Kidney (tissue), 14 donors: ENCODE measurements around the gene MPRIP. TPM values are rescaled to one million over a fixed set of nuclear protein-coding genes. Genes with fewer than 3 reads are reported as not detected.
A peak's percentile ranks its signal among the peaks of the same experiment; 100 is the strongest.

Experiments used
- DNase-seq, 5 donors: peaks; one replicate each; pipeline ENCODE4 v3.0.0-alpha.2; 2013 to 2020
- FAIRE-seq: peaks from 2 replicates; lab custom pipeline; 2012; peaks lifted over from hg19 to GRCh38; lab: Jason Lieb, UNC
- H3K27ac ChIP-seq, 2 donors: one replicate each; pipeline ENCODE4 v1.7.0; 2013; ENCODE audit warnings: low read depth in 2 of 2, low read length in 2 of 2, inconsistent platforms in 1 of 2
- H3K27me3 ChIP-seq: one replicate; pipeline ENCODE4 v1.7.1; 2013; ENCODE audit warnings: low read length, inconsistent platforms; ENCODE audit not compliant: control insufficient read depth, insufficient read depth
- H3K36me3 ChIP-seq, 3 donors: one replicate each; pipeline versions ENCODE4 v1.7.0 to v1.7.1; 2013; ENCODE audit warnings: low read length in 3 of 3, control low read depth in 1 of 3, inconsistent platforms in 1 of 3; ENCODE audit not compliant: insufficient read depth in 3 of 3, control insufficient read depth in 2 of 3
- H3K4me1 ChIP-seq, 3 donors: one replicate each; pipeline versions ENCODE4 v1.7.0 to v1.7.1; 2013; ENCODE audit warnings: low read length in 3 of 3, inconsistent platforms in 1 of 3, low read depth in 1 of 3; ENCODE audit not compliant: control insufficient read depth in 2 of 3, insufficient read depth in 2 of 3
- H3K4me3 ChIP-seq, 3 donors: one replicate each; pipeline versions ENCODE4 v1.7.0 to v1.8.1; 2013; ENCODE audit warnings: low read length in 3 of 3, control low read depth in 1 of 3, inconsistent platforms in 1 of 3
- H3K9ac ChIP-seq, 3 donors: one replicate each; pipeline versions ENCODE4 v1.7.0 to v1.7.1; 2013; ENCODE audit warnings: low read length in 3 of 3, control low read depth in 1 of 3, inconsistent platforms in 1 of 3
- H3K9me3 ChIP-seq, 3 donors: one replicate each; pipeline versions ENCODE4 v1.7.0 to v1.7.1; 2013; ENCODE audit warnings: low read length in 3 of 3, control low read depth in 1 of 3, inconsistent platforms in 1 of 3; ENCODE audit not compliant: control insufficient read depth in 2 of 3, insufficient read depth in 1 of 3
- CTCF ChIP-seq: IDR thresholded peaks from 3 replicates; pipeline ENCODE4 v1.5.1; 2012; ENCODE audit warnings: mild to moderate bottlenecking, moderate library complexity, borderline replicate concordance; ENCODE audit not compliant: insufficient read depth; ENCODE audit errors: extremely low read depth
- intact Hi-C: fragments of 100-400 bp; cut with DNase I; formaldehyde crosslinking; loops from one replicate; pipeline ENCODE4 v1.11.1; 2022
- polyA plus RNA-seq: library from polyadenylated mRNA; stranded (reverse); fragments of 350-450 nt; fragmentation: Illumina TruSeq; extraction: RNeasy Lipid Tissue Mini Kit (QIAGEN cat#74804); gene quantifications from one replicate; pipeline ENCODE4 v1.2.3, GENCODE V29; 2014; ENCODE audit warnings: low read depth, low replicate concordance; ENCODE audit not compliant: insufficient read depth
- total RNA-seq: library from RNA; stranded (reverse); fragmentation: NEBNext Ultra II Directional; extraction: Animal tissue kit (Norgen Biotek cat#: 25700); gene quantifications from one replicate; pipeline ENCODE4 v1.2.1, GENCODE V29; 2021
- donor health status: control.
- donor health status: control.
- donor health status: control.
- donor health status: control.
- donor health status: control.
- donor health status: DM: yes; HTN: yes; CAD: no.
- donor health status: Normal renal cell carcinoma (clear cell type).

The MPRIP gene
- total and polyA plus RNA-seq, 2 donors from 2014 or later: 120 to 250 TPM

- FAIRE-seq (no peak), DNase-seq (peak in 2 of 5 donors; percentile 11 to 47)
- TF ChIP-seq CTCF: no peak
- no peak overlapping the region for H3K9ac ChIP-seq
- no peaks in the 10 kb centered on the region for H3K9me3 ChIP-seq
- H3K27ac ChIP-seq: no peak overlapping the region
- H3K4me1 ChIP-seq: peaks cover 0 to 59% (median 57%) of the 10 kb centered on the region in 3 donors
- intact Hi-C loops: no loop called here
- no peak overlapping the region for H3K4me3 ChIP-seq
- peaks cover 4 to 12% (median 10%) of the 10 kb centered on the region in 3 donors for H3K36me3 ChIP-seq
- H3K27me3 ChIP-seq: no peaks in the 10 kb centered on the region
These were observed 31.5 kb downstream of the MPRIP start for GRCh38 chr17:17073581-17074403.

GRCh38 chr17:17075125-17075781, 33.0 kb downstream of the MPRIP start:
- intact Hi-C loops: no loop called here
- Histone ChIP-seq H3K4me3 (no peak overlapping the region), H3K4me1 (peaks cover 2 to 72% (median 71%) of the 10 kb centered on the region in 3 donors), H3K9ac (peak overlapping the region in 1 of 3 donors; percentile 23), H3K9me3 (no peaks in the 10 kb centered on the region), H3K36me3 (peaks cover 4 to 12% (median 10%) of the 10 kb centered on the region in 3 donors), H3K27ac (no peak overlapping the region), H3K27me3 (no peaks in the 10 kb centered on the region)
- DNase-seq (peak; percentile 39 to 77 (median 56)), FAIRE-seq (no peak)
- TF ChIP-seq CTCF: no peak

- H3K4me3 ChIP-seq: no peak overlapping the region
- TF ChIP-seq CTCF: no peak
- H3K4me1 ChIP-seq: peaks cover 2 to 72% (median 65%) of the 10 kb centered on the region in 3 donors
- peaks cover 4 to 12% (median 10%) of the 10 kb centered on the region in 3 donors for H3K36me3 ChIP-seq
- DNase-seq (peak in 2 of 5 donors; percentile 21 to 26), FAIRE-seq (no peak)
- no peak overlapping the region for H3K9ac ChIP-seq
- no peak overlapping the region for H3K27ac ChIP-seq
- H3K9me3 ChIP-seq: no peaks in the 10 kb centered on the region
- intact Hi-C loops: no loop called here
- no peaks in the 10 kb centered on the region for H3K27me3 ChIP-seq
These were observed 33.8 kb downstream of the MPRIP start for GRCh38 chr17:17076066-17076465.
